ENCODE results near the gene SNRNP200.

- TF ChIP-seq, protein P1, sequence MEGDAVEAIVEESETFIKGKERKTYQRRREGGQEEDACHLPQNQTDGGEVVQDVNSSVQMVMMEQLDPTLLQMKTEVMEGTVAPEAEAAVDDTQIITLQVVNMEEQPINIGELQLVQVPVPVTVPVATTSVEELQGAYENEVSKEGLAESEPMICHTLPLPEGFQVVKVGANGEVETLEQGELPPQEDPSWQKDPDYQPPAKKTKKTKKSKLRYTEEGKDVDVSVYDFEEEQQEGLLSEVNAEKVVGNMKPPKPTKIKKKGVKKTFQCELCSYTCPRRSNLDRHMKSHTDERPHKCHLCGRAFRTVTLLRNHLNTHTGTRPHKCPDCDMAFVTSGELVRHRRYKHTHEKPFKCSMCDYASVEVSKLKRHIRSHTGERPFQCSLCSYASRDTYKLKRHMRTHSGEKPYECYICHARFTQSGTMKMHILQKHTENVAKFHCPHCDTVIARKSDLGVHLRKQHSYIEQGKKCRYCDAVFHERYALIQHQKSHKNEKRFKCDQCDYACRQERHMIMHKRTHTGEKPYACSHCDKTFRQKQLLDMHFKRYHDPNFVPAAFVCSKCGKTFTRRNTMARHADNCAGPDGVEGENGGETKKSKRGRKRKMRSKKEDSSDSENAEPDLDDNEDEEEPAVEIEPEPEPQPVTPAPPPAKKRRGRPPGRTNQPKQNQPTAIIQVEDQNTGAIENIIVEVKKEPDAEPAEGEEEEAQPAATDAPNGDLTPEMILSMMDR (IDR thresholded peaks at IDR 0.05), result no peak
- TF ChIP-seq POLR2AphosphoS5 (IDR thresholded peaks at IDR 0.05) (no peak), POLR2A (IDR thresholded peaks at IDR 0.05) (no peak), EP300 (IDR thresholded peaks at IDR 0.05; ENCODE audit: low read depth) (no peak)
Measured at GRCh38 chr2:96323849-96324248, 18.5 kb upstream of the SNRNP200 start.

Data from transverse colon (tissue), 4 donors.